GM19455 (cell line): ENCODE results near the gene SIT1.

Experiments used
- ATAC-seq: cut with Tn5 transposase; IDR thresholded peaks from one replicate; pipeline ENCODE4 v1.9.1; 2021; ENCODE audit not compliant: unreplicated experiment

Gene SIT1, protein sequence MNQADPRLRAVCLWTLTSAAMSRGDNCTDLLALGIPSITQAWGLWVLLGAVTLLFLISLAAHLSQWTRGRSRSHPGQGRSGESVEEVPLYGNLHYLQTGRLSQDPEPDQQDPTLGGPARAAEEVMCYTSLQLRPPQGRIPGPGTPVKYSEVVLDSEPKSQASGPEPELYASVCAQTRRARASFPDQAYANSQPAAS

DNA sequence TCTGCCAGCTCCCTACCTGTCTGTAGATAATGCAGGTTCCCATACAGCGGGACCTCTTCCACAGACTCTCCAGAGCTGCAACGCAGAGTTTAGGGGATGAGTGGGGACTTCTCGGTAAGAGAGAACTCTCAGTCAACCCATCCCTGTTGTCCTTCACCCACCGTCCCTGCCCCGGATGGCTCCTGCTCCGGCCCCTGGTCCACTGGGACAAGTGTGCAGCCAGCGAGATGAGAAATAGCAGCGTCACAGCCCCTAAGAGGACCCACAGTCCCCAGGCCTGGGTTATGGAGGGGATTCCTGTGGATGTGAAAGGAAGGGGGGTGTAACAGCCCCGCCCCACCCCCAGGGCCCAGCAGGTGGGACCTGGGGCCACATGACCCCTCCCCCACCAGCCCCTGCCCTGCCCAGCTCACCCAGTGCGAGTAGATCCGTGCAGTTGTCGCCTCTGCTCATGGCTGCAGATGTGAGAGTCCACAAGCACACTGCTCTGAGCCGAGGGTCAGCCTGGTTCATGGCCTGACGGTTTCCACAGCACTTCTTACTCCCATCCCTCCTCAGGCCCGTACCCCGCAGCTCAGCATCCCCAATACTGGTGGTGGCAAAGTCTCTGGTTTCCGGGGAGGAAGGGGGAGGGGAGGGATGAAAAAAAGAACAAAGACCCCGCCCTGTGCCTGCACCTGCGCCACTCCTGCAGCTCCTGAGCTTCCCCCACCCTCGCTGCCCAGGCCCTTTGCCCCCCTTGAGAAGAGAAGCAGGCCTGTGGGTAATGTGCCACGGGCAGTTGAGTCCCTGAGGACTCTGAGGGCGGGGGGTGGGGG lies at the start of gene SIT1:
TSS of gene SIT1 (minus strand) at position 591 of the 818 bp plus-strand sequence. CDS start at position 513, 78 bp downstream.
- ATAC-seq = no peak

DNA sequence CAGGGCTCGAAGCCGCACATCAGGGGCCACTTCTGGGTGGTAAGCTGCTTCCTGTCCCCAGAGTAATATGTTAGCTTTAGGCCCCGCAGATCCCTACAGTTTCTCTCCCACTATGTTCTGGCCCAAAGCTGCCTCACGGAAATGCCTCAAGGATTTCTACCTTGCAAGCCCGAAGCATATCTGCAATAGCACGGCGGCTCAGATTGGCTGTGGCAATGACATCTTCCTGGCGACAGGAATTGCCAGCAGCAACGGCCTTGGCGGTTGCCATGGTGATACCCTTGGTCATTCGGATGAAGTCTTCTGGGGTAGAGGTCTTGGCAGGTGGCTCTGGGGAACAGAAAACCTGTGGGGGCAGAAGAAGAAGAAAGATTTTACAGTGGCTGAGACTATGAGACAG lies 49.3 kb upstream of the SIT1 start:
- no peak for ATAC-seq

DNA sequence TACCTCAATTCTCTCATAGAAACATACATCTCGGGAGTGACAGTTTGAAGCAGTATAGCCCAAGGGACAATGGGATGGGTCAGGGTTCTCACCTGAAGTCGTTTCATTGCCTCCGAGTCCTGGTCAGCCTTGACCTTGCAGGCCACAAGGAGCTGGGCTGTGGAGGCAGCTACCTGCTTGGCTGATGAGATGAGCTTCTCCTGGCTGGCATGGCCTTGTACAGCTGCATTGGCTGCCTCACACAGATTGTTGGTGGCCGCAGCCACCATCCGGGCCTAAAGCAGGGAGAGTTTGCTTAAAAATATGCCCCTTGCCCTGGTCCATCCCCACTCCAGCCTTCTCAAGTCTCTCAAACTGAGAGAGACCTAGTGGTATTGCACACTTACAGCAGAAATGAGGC lies 47.5 kb upstream of the SIT1 start:
- no peak for ATAC-seq

DNA sequence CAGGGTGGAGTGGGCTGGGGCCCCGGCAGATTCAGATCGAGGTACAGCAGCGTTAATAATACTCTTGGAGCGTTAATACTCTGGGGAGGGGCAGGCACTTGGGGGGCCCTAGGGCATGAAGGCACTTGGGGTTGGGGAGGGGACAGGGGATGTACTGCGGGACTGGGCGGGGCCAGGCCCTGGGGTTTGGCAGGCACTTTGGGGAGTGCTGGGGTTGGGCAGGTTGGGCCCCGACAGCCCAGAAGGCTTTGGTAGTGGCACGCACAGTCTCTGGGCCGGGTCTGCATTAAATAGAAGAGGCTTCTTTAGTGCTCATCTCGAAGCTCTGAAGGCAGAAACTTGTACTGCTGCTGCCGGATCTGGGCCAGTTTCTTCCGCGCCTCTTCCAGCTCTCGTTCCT lies 46.8 kb upstream of the SIT1 start:
- ATAC-seq = no peak

DNA sequence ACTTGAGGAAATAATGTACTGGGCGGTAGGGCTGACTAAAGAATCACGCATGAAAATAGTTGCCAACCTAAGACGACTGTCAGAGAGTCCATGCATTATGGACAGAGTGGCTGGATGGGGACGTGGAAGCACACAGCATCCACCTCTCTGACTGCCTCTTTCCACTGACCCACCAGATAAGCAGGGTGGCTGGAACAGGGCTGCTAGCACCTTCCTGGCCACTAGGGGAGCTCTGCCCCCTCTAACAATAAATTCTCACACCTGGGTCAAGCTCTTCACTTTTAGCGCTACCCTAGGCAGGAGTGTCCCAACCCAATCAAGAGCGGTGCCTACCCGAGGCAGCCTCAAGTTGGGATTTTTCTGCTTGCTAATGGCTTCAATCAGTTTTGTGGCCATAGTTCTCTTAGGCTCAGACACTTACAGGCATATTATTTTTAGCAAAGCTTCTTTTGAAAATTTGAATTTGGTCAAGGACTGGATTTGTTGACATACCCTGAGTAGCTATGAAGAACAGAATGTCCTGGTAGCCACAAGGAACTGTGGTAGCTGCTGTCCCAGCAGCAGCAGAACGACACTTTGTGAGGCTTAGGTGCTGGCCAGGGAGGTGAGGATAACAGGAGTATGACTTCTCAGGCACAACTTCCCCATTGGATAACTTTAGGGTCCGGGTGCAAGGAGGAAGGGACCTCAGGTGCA lies 45.9 kb upstream of the SIT1 start:
- no peak for ATAC-seq

DNA sequence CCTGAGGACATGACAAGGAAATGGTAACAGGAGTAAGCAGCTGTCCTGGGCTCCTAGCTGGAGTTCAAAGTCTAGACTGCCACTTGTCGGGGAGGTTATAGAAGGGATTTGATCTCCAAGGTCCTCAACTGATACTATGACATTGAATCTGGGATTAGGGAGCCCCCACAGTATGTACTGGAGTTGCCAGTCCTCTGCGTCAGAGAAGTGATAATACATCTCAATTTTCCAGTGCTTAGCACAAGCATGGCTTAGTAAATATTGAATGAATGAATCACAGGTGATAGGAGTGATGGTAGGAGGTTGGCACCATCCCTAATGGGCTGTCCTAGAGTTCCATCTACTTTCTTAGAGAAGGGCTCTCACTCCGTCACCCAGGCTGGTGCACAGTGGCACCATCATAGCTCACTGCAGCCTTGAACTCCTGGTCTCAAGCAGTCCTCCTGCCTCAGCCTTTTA lies 45.2 kb upstream of the SIT1 start:
- no peak for ATAC-seq

DNA sequence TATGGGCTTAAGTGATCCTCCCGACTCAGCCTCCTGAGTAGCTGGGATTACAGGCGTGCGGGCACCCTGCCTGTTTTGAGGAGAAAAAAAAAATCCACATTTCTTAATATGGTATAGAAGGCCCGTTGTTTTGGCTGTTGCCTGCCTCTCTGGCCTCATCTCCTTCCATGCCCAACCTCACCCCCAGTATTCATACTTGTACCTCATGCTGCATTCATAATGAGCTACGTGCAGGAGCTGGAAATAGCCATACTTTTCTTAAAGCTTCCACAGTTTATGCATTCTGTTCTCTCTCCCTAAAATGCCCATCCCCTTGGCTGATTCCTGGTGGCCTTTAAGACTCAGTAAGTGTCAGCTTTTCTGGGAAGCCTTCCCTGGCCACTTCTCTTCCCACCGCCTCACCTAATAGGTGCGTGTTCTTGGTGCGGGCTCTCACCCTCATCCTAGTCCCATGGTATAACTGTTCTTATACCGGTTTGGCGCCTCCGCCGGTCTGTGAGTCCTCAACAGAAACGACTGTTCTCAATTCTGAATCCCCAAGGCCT lies 41.1 kb upstream of the SIT1 start:
- no peak for ATAC-seq

DNA sequence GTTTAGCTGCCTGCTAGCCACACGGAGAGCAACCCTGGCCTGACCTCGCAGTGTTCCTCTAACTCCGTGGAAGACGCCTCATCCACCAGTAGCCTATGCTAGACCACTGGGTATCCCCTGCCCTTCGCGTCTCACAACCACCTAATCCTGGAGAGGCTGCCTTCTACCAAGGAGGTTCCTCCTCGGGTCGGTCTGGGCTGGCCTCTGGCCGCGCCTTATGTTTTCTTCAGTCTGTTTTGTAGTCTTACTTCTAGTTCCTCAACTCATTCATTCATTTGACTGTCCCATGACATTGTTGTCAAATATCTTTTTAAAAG lies 40.6 kb upstream of the SIT1 start:
- ATAC-seq = no peak

DNA sequence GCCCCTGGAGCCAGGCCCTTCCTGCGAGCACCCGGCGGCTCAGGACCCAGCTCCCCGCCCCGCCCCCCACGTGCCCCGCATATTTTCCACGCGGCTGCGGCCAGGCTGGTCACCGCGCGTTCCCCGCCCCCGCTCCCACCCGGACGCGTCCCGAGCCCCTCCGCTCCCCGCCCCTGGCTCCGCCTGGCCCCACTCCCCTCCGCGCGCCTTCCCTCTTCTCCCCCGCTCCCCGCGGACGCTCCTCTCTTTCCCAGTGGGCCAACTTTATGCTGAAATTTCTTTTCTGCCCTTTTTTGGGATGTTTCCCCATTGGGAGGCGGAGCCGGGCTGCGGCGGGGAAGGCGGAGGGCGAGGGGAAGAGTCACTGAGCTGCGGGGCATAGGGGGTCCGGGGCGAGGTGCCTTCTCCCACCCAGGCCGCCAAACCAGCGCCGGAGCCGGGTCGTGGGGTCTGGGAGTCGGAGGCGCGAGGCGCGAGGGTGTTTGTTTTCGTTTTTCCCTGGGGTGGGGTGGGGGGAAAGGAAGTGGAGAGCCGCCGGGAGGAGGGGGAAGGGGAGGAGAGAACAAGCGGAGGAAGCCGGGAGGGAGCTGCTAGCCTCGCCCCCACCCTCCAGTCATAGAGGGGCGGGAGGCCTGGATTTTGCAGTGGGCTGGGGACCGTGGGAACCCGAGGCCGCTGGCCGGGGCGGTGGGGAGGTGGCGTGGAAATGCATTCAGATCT lies 40.0 kb upstream of the SIT1 start:
- ATAC-seq = no peak

DNA sequence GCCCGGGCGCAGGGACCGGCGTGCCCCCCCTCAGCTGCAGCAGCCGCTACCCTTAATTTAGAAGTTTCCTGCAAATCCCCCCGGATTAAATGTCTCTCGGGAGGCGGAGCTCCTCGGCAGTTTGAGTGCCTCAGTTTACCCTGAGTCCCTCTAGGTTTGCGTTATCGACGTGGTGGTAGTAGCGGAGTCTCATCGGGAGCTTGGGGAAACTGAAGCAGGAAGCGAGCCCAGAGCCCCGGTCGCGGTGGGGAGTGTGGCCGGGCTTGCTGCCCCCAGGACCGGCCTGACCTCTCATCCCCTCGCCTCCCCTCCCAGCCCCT lies 39.5 kb upstream of the SIT1 start:
- ATAC-seq = no peak

DNA sequence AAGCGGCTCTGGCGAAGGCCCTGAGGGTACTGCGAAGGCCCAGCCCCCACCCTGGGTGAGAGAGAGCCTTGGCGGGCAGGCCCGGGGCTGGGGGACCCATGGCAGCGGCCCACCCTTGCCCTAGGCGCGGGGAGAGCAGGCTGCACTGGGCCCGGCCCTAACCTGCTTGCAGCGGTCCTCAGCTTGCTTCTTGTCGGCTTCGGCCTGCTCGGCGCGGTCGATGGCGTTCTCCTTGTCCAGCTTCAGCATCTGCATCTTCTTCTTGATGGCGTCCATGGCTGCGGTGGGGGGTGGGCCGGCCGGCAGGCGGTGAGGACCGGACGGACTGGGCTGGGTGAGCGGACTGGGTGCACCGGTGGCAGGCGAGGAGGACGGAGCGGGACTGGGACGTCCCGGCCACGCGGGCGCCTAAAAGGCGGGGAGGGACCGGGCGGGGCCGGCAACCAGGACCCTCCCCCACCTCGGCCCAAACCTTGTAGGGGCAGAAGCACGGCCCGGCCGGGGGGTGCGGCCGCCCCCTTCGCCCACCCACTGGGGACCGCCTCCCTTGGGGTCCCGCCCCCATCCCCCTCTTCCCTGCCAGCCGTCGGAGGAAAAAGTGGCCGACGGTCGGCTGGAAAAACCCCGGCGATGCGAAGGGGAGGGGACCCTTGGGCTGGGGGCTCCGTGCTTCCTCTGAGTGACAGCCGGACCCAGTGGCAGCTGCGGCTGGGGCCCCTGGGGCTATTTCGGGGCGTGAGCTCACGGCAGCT lies 39.0 kb upstream of the SIT1 start, which contains the start of gene TPM2:
TSS of gene TPM2 (minus strand) at position 384 of the 752 bp plus-strand sequence. CDS start at position 276, 108 bp downstream.
- no peak for ATAC-seq

DNA sequence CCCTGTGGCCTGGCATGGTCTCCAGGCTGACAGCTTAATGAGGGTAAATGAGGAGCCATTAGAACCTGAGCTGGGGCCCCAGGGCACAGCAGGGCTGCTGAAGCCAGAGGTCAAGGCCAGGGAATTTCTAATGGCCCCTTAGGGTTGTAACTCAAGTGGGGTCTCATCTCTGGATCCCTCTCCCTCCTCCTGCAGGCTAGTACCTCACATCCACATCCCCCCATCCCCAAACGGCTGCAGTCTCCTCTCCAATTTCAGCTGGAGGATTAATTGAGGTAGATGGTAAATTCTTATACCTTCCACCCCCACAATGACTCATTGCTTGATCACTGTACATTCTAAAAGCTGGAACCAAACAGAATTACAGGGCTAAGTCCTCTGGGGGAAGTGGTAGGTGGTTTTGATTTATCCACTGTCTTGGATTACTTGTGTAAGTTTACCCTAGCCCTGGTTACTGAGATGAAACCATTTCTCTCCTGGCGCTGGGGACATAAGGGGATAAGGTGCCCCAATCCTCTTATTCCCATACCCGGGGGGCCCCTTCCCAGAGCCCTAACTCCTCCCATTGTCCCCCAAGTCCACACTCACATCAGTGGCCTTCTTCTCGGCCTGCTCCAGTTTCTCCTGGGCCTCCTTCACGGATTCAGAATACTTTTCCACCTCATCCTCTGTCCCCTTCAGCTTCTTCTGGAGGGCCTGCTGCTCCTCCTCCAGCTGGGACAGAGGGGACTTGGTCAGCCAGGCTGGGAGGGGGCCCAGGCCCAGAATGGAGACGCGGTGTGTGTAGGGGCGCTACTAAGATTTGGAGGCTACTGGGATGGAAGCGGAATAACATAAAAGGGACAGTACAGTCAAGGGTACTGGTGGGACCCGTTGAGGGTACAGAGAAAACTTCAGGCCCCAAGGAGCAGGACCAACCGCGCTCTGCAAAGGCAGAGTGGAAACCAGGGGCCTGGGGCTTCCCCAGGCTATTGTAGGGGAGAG lies 38.1 kb upstream of the SIT1 start:
- no peak for ATAC-seq

DNA sequence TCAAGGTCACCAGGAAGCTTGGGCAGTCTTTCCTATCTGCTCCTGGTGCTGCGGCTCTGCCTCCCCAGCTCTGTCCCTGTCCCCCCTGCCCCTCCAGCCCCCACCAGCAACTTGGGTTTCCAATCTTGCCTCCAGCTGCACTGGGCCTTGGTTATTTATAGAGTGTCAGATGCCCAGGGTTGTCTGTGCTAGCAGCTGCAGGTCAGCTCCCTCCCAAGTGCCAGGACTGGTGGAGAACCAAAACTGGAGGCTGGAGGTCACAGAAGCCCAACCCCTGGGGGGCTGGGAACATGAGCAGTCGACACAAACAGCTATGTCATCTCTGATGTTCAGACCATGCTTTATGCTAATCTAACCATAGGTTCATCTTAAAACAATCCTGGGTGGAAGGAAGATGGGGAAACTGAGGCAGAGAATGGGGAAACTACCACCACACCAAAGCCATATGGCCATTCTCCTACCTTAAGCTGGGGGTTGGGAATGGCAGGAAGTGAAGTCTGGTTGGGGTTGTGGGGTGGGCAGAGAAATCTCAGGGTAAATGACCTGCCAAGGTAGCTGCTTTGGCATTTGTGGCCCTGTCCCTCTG lies 37.3 kb upstream of the SIT1 start:
- ATAC-seq = no peak

DNA sequence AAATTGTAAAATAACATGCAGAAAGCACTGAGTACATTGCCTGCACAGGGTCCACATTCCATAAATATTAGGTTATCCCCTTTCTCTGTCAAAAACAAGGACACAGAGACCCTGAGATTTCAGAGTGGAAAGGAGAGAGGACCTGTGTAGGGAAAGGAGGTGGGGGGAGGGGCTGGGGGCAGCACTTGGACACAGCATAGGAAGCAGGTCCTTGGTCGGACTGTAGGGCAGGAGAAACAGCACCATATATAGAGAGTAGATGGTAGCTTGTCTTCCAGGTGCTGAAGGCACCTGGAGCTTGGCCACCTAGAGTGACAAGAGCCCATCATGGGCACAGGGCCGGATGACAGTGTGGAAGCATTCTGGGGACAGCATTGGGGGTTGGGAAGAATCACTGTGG lies 36.6 kb upstream of the SIT1 start:
- ATAC-seq = no peak

DNA sequence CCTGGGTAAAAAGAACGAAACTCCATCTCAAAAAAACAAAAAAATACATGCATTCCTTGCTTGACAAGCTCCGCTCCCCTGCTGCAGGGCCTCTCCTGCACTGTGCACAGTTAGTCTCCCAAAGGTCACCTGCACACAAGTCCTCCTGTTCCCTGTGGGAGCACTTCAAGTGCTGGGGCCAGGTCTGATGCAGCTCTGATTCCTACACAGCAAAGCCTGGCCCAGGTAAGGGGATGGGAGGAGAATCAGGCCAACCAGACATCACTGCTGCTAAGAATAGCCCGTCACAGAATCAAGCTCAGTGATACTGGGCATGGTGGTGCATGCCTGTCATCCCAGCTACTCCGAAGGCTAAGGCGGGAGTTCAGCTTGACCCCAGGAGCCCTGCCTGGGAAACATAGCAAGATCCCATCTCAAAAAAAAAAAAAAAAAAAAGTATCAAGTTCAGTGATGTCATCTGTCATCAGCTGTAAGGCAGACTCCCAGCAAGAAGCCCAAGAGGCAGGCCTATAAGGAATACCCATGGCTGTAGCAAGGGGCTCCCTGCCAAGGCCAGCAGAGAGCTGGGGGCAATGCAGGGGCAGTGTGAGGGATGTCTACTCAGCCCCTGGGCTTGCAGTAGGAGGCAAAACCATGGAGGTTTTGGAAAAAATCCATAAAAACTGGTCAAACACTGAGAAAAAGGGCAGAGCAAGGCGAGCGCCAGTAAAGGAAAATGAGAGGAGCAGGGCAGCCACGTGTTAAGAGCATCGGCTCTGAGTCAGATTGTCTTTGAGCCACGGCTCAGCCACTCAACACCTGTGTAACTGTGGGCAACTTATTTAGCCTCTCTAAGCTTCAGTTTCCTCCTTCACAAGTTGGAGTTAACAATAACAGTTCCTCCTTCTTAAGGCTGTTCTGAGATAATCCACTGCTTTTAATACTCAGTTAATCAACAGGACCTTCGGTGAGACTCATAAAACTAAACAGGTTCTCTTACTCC lies 35.8 kb upstream of the SIT1 start:
- no peak for ATAC-seq

DNA sequence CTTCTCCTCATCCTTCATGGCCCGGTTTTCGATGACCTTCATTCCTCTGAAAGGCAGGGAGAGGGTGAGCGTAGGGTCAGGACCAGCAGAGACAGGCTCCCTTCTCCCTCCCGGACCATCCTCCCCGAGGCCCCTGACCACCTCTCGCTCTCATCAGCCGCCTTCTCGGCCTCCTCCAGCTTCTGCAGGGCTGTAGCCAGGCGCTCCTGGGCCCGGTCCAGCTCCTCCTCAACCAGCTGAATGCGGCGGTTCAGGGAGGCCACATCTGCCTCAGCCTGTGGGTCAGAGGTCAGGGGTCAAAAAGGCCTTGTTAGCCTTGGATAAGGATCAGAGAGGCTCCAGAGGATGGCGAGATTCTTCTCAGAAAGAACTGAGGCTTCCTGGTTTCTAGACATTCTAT lies 34.8 kb upstream of the SIT1 start:
- no peak for ATAC-seq

DNA sequence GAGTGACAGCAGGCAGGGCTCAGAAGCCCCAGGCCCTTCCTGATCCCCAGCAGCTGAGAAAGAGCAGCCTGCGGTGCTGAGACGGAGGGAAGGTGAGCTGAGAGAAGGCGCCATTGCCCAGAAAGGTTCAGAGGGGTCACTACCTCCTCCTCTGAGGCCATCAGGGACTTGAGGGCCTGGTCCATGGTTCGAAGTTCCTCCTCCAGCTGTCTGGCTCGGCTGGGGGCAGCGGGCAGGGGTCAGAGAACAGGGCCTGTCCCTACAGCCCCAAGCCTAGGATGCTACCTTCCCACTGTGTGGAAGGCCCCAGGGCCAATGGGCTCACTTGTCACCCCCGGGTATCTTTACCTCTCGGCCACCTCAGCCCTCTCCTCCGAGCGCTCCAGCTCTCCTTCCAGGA lies 34.2 kb upstream of the SIT1 start:
- no peak for ATAC-seq

DNA sequence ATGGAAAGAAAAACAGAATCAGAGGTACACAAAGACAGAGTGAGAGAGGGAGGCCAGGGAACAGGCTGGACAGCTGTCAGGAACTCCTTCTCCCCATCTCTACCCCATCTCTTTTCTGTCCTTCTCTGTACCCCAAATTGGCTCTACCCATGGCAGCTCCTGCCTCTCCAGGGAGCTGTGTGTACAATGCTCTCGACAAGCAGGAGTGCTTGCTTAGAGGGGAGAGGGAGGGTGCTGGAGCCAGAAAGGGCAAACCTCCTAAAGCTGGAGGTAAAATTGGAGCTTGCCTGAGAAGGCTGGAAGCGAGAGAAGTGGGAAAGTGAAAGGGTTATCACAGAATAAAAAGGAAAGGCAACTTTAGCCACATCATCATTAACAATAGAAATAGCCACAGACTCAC lies 32.6 kb upstream of the SIT1 start:
- ATAC-seq = no peak
